Erythroblast (primary cell): ENCODE data around the gene KCTD10.
A peak's percentile ranks its signal among the peaks of the same experiment; 100 is the strongest.
"Not testable (repeated sequence)": the region's sequence is repeated elsewhere in the genome, so short reads cannot be mapped to it uniquely, and the experiment has no call there.

ENCODE experiments used
- DNase-seq, 2 experiments: peaks; one replicate each; lab custom pipeline; 2025; lab: John Stamatoyannopoulos, UW
- GATA1 ChIP-seq: IDR thresholded peaks from 2 replicates; pipeline ENCODE4 v1.6.1; 2011; ENCODE audit warnings: low read depth, mild to moderate bottlenecking, control low read depth, low read length, moderate library complexity
- POLR2A ChIP-seq: IDR thresholded peaks from 2 replicates; pipeline ENCODE4 v1.6.1; 2011; ENCODE audit warnings: mild to moderate bottlenecking, low read length

KCTD10 gene

GRCh38 chr12:109475121-109475520 is 2.0 kb downstream of the KCTD10 start:
- TF ChIP-seq GATA1 = no peak

GRCh38 chr12:109473526-109474270 is 3.4 kb downstream of the KCTD10 start:
- not testable (repeated sequence) for DNase-seq

More at GRCh38 chr12:109475121-109475520, 2.0 kb downstream of the KCTD10 start:
- DNase-seq = no peak

GRCh38 chr12:109473006-109473405 is 4.1 kb downstream of the KCTD10 start:
- DNase-seq = no peak
- TF ChIP-seq GATA1 (no peak), POLR2A (no peak)

- no peak for DNase-seq
- TF ChIP-seq GATA1 (no peak), POLR2A (no peak)
Observed at GRCh38 chr12:109469517-109469916, 7.6 kb downstream of the KCTD10 start.

GRCh38 chr12:109467978-109468676 is 9.0 kb downstream of the KCTD10 start:
- DNase-seq = peak; percentile 4 to 25
- TF ChIP-seq GATA1 (no peak), POLR2A (no peak)

- no peak for DNase-seq
- TF ChIP-seq POLR2A = no peak
- no peak for TF ChIP-seq GATA1
Observed at GRCh38 chr12:109466821-109467220, 10.3 kb downstream of the KCTD10 start.

- no peak for TF ChIP-seq POLR2A
- no peak for TF ChIP-seq GATA1
- DNase-seq = no peak
Observed at GRCh38 chr12:109466305-109466704, 10.8 kb downstream of the KCTD10 start.

GRCh38 chr12:109464642-109465351 is 12.3 kb downstream of the KCTD10 start:
- TF ChIP-seq POLR2A (no peak), GATA1 (no peak)
- DNase-seq = no peak

GRCh38 chr12:109463756-109464155 is 13.3 kb downstream of the KCTD10 start:
- DNase-seq = no peak
- TF ChIP-seq GATA1 (no peak), POLR2A (no peak)

- no peak for DNase-seq
- TF ChIP-seq GATA1 = no peak
- no peak for TF ChIP-seq POLR2A
Observed at GRCh38 chr12:109462868-109463692, 14.0 kb downstream of the KCTD10 start.

- TF ChIP-seq POLR2A = no peak
- TF ChIP-seq GATA1 = no peak
- no peak for DNase-seq
Observed at GRCh38 chr12:109461846-109462756, 15.0 kb downstream of the KCTD10 start.

- DNase-seq = no peak
- TF ChIP-seq POLR2A (no peak), GATA1 (no peak)
Observed at GRCh38 chr12:109461049-109461845, 15.9 kb downstream of the KCTD10 start.
